Activated T-cell treated with anti-CD3 and anti-CD28 coated beads, Interleukin-2, amount 50 U/mL, for 48 hours (primary cell): ENCODE data around the gene TOPAZ1.
A peak's percentile ranks its signal among the peaks of the same experiment; 100 is the strongest.

Experiments
- DNase-seq, 2 experiments: peaks; one replicate each; pipeline ENCODE4 v3.0.0-alpha.2; 2020

The TOPAZ1 gene

GRCh38 chr3:44252332-44252959, 10.8 kb downstream of the TOPAZ1 start:
- no peak for DNase-seq

- no peak for DNase-seq
Measured at GRCh38 chr3:44259404-44259803, 17.7 kb downstream of the TOPAZ1 start.

GRCh38 chr3:44264146-44264545, 22.5 kb downstream of the TOPAZ1 start:
- DNase-seq = no peak

- DNase-seq = no peak
Measured at GRCh38 chr3:44265815-44266214, 24.1 kb downstream of the TOPAZ1 start.

- no peak for DNase-seq
Measured at GRCh38 chr3:44272191-44272590, 30.5 kb downstream of the TOPAZ1 start.

- no peak for DNase-seq
Measured at GRCh38 chr3:44277925-44278324, 36.2 kb downstream of the TOPAZ1 start.

- DNase-seq = no peak
Measured at GRCh38 chr3:44280077-44280476, 38.4 kb downstream of the TOPAZ1 start.

GRCh38 chr3:44280631-44281030, 38.9 kb downstream of the TOPAZ1 start:
- DNase-seq = no peak

GRCh38 chr3:44284949-44285348, 43.3 kb downstream of the TOPAZ1 start:
- DNase-seq = no peak

GRCh38 chr3:44289882-44290462, 48.3 kb downstream of the TOPAZ1 start:
- no peak for DNase-seq

- DNase-seq = no peak
Measured at GRCh38 chr3:44292276-44292675, 50.6 kb downstream of the TOPAZ1 start.

GRCh38 chr3:44292947-44293346, 51.3 kb downstream of the TOPAZ1 start:
- no peak for DNase-seq

- DNase-seq = no peak
Measured at GRCh38 chr3:44297255-44297654, 55.6 kb downstream of the TOPAZ1 start.

GRCh38 chr3:44301746-44302145, 60.1 kb downstream of the TOPAZ1 start:
- DNase-seq = no peak

GRCh38 chr3:44309500-44309899, 67.8 kb downstream of the TOPAZ1 start:
- DNase-seq = no peak

GRCh38 chr3:44318891-44319311, 77.2 kb downstream of the TOPAZ1 start:
- DNase-seq = no peak

GRCh38 chr3:44321335-44321734, 79.6 kb downstream of the TOPAZ1 start:
- no peak for DNase-seq

GRCh38 chr3:44323341-44323955, 81.8 kb downstream of the TOPAZ1 start:
- peak; percentile 53 to 63 for DNase-seq

- DNase-seq = no peak
Measured at GRCh38 chr3:44324584-44324983, 82.9 kb downstream of the TOPAZ1 start.

- DNase-seq = no peak
Measured at GRCh38 chr3:44326019-44326418, 84.3 kb downstream of the TOPAZ1 start.

- DNase-seq = no peak
Measured at GRCh38 chr3:44326515-44326914, 84.8 kb downstream of the TOPAZ1 start.

GRCh38 chr3:44329946-44330345, 88.3 kb downstream of the TOPAZ1 start:
- no peak for DNase-seq

GRCh38 chr3:44330444-44330843, 88.8 kb downstream of the TOPAZ1 start:
- DNase-seq = no peak

GRCh38 chr3:44334326-44334725, 92.6 kb downstream of the TOPAZ1 start:
- DNase-seq = no peak
